Stimulated activated CD8-positive, alpha-beta memory T cell treated with anti-CD3 and anti-CD28 coated beads, Interleukin-12 subunit alpha, Interleukin-12 subunit beta, amount 100 ng/mL, for 4 hours (primary cell): Measurements from ENCODE around the gene SPATC1L.
"Not testable (repeated sequence)": the region's sequence is repeated elsewhere in the genome, so short reads cannot be mapped to it uniquely, and the experiment has no call there.

ENCODE experiments used
- DNase-seq: peaks from one replicate; pipeline ENCODE4 v3.0.0-alpha.2; 2020; ENCODE audit warnings: low read depth

SPATC1L gene

DNA sequence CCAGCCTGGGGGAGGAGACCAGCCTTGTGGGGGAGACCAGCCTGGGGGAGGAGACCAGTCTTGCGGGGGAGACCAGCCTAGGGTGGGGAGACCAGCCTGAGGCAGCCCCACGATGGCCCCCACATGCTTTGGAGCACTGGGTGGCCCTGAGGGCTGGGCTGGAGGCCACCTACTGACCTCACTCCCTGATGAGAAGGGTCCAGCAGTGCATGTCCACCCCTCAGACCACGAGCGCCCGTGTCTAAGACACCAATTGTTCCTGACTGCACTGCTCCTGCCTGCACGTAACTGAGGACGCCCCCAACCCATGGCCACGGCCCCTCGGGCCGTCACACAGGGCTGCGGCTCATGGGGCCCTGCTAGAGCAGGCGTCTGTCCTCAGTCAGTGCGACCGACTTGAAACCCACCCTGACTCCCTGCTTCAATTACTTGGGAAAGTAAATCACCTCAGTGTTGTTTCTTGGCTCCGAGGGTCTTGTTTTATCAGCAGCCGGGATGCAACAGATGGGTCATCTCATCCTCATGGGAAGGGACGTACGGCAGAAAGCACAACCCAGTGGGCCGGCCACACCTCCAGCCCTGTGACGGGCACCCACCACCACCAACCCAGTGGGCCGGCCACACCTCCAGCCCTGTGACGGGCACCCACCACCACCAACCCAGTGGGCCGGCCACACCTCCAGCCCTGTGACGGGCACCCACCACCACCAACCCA, at the start of gene SPATC1L:
SPATC1L (minus strand) TSS at position 550 of the 715 bp plus-strand sequence. CDS start 1,643 bp downstream, outside the sequence.
- peak; percentile 28 for DNase-seq

- DNase-seq: no peak
Measured at GRCh38 chr21:46229923-46230260, 45.6 kb upstream of the SPATC1L start.

- DNase-seq: no peak
Measured at GRCh38 chr21:46229133-46229922, 45.1 kb upstream of the SPATC1L start.

GRCh38 chr21:46228345-46229051, 44.2 kb upstream of the SPATC1L start, which contains the start of gene LSS:
Gene LSS (minus strand): TSS chr21:46228774. CDS start chr21:46228745, 29 bp downstream.
- peak; percentile 96 for DNase-seq

GRCh38 chr21:46227811-46228344, 43.6 kb upstream of the SPATC1L start:
- DNase-seq: no peak

- no peak for DNase-seq
Measured at GRCh38 chr21:46226920-46227599, 42.8 kb upstream of the SPATC1L start.

DNA sequence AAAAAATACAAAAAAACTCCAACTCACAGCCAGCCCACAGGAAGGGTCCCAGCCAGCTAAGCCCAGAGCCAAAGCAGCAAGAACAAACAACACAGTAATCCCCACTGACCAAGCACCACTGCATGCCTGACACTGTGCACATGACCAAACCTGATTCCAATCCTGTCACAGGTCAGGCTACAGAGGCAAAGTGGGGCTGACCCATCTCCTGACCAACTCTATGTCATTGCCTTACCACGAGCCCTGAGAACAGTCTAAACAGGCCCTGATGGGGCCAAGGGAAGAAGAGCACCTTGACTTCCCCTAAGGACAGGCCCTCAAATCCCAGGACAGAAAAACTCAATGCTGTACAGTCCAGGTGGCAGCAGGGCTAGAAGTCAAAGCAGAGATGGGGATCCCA, 41.9 kb upstream of the SPATC1L start:
- no peak for DNase-seq

DNA sequence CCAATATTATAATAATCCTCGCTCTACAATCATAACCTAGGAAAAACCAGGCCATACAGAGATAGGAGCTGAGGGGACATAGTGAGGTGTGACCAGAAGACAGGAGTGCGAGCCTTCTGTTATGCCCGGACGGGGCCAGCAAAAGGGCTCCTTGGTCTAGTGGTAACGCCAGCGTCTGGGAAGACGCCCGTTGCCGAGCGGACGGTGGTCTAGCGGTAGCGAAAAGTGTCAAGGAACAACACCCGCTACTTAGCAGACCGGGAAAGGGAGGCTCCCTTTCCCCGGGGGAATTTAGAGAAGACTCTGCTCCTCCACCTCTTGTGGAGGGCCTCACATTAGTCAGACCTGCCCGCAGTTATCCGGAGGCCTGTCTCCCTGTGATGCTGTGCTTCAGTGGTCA, 39.4 kb upstream of the SPATC1L start:
- DNase-seq: not testable (repeated sequence)

- DNase-seq: no peak
Measured at GRCh38 chr21:46223217-46223616, 39.0 kb upstream of the SPATC1L start.

DNA sequence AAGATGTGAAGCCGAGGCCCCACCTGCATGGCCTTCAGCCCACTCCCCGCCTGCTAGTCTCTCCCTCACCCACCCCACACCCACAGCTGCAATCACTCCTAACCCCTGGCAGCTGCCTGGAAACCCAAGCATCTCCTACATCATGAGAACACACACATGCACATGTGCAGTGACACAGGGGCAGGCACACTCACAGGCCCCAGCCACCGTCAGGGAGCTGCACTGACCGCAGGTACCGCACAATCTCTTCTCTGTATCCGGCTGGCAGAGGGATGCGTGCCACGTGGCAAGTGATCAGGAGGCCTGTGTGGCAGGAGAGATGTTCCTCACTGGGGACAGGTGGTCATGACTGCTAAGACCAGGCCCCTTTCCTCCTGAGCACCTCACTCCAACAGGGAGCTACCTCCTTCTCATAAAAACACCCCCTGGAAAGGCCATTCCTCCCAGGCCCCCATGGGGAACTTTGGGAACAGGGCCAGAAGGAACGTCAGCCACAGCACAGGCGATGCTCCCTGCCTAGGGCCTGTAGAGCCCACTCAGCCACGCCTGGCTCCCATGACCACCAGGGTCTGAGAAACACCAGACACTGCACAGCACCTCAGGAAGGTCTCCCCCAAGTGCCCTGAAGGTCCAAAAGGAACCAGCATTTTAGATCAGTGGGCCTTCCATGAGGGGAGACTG, 38.3 kb upstream of the SPATC1L start:
- no peak for DNase-seq

GRCh38 chr21:46221664-46222435, 37.6 kb upstream of the SPATC1L start:
- no peak for DNase-seq

GRCh38 chr21:46220847-46221246, 36.6 kb upstream of the SPATC1L start:
- DNase-seq: no peak

DNA sequence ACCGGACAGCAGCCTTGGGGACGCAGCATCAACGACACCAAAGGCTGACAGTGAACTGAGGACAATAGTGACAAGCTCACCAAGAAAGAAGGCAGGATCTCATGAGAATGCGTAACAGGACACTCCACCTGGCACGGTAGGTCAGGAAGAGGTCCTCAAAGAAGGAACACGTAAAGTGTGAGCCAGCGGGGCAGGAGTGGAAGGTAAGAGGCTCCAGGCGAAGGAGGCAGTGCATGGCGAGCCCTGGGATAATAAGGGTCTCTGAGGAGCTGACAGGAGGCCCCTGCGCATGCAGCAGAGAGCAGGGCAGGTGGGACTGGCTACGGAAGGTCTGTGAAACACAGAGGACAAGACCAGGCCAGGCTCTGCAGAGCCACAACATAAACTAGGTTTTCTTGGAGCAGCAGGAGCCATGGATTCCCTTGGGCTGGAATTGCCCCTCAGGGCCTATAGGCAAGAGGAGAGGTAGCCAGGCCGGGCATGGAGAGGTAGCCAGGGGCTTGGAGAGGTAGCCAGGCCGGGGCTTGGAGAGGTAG, 36.1 kb upstream of the SPATC1L start:
- DNase-seq: no peak

DNA sequence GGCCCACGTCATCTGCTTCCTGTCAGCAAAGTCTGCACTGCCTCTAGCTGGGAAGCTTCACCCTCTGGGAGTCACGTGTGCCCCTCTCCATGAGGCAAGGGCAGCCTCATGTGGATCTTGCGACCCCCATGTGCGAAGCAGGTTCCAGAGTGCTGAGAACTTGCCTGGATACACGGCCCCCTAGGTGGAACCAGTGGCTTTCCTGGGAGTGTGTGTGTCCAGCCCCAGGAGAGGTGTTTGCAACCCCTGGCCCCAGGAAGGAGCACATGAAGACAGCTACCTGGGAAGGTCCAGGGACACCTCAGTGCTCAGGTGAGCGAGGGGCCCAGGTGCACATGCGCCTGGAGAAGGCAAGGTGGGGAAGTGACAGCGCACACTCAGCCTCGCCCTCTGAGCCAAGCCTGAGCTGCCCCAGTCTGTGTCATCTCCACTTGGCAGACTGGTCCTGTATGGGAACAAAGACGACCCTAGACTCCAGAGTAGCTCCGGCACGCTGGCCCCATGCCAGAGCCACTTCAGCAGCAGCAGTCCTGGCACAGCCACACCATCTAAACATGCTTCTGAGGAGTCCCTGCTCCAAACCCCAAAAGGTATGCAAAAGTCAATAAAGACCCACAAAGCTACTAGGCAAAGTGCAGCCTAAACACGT, 35.5 kb upstream of the SPATC1L start:
- no peak for DNase-seq

- no peak for DNase-seq
Measured at GRCh38 chr21:46218906-46219590, 34.8 kb upstream of the SPATC1L start.

- DNase-seq: no peak
Measured at GRCh38 chr21:46217511-46218196, 33.4 kb upstream of the SPATC1L start.

DNA sequence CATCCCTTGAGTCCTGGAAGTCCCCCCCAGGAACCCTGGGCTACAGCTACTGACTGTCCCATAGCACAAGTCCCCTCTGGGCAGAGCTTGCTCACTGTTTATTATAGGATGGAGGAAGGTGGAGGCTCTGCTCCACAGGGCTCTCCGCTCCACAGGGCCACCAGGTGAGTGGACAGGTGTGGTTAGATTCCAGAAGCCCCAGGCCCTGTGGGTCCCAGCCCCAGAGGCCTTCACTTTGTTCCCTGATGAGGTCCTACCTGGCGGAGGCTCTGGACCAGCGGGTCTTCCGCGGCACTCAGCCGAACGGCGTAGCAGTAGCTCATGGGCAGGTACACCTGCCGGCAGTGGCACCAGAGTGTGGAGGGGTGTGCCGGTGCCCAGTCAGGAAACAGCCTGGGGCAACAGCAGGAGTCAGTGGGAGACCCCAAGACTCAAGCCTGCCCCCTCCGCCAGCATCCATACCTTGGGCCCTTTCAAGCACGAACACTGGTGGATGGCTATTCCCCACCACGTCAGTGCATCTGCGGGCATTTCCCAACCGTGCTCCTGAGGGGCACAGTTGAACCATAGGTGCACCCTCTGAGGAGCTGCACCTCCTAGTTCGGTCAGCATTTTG, 32.0 kb upstream of the SPATC1L start:
- DNase-seq: no peak
